ENCODE measurements around the gene SLC5A2.

DNA sequence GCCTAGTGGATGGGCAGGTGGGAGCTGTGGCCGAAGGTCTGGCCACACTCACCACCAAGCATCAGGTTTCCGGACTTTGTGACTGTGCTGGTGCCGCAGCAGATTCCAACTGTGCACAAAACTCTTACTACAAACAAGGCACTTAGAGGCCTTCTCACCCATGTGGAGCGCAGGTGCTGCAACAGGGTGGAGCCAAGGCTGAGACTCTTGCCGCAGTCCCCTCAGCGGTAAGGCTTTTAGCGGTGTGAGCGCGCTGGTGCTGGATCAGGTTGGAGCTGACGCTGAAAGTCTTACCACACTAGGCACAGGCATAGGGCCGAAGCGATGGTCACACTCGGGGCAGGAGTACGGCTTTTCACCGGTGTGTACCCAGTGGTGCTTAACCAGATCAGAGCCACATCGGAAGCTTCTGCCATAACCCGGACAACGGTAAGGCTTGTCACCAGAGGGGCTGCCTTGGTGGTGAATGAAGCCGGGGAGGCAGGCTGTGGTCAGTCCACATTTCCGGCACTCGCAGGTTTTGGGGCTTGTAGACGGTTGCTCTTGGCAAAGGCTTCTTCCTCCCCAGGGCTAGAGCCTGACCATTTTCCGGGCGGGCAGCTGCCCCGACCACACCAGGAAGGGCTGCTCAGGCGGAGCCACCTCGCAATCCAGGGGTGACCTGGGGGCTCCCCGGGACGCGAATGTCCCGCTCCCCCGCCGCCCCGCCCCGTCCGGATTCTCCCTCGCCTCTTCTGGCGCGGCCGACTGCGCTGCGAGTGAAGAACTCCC lies 24.7 kb upstream of the SLC5A2 start:
- TF ChIP-seq, protein P1, sequence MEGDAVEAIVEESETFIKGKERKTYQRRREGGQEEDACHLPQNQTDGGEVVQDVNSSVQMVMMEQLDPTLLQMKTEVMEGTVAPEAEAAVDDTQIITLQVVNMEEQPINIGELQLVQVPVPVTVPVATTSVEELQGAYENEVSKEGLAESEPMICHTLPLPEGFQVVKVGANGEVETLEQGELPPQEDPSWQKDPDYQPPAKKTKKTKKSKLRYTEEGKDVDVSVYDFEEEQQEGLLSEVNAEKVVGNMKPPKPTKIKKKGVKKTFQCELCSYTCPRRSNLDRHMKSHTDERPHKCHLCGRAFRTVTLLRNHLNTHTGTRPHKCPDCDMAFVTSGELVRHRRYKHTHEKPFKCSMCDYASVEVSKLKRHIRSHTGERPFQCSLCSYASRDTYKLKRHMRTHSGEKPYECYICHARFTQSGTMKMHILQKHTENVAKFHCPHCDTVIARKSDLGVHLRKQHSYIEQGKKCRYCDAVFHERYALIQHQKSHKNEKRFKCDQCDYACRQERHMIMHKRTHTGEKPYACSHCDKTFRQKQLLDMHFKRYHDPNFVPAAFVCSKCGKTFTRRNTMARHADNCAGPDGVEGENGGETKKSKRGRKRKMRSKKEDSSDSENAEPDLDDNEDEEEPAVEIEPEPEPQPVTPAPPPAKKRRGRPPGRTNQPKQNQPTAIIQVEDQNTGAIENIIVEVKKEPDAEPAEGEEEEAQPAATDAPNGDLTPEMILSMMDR (conservative IDR thresholded peaks at IDR 0.05): no peak
- no peak for TF ChIP-seq EZH2 (IDR thresholded peaks at IDR 0.05; ENCODE audit: low read depth)

Data from PC-9 (cell line).